Activated CD8-positive, alpha-beta memory T cell treated with anti-CD3 and anti-CD28 coated beads, Interleukin-2, amount 50 U/mL, for 1 hour (primary cell): ENCODE results near the gene RAI14.
"Not testable (repeated sequence)": the region's sequence is repeated elsewhere in the genome, so short reads cannot be mapped to it uniquely, and the experiment has no call there.

Source experiments
- DNase-seq: peaks from one replicate; pipeline ENCODE4 v3.0.0-alpha.2; 2020; ENCODE audit errors: extremely low read depth

RAI14 gene

DNA sequence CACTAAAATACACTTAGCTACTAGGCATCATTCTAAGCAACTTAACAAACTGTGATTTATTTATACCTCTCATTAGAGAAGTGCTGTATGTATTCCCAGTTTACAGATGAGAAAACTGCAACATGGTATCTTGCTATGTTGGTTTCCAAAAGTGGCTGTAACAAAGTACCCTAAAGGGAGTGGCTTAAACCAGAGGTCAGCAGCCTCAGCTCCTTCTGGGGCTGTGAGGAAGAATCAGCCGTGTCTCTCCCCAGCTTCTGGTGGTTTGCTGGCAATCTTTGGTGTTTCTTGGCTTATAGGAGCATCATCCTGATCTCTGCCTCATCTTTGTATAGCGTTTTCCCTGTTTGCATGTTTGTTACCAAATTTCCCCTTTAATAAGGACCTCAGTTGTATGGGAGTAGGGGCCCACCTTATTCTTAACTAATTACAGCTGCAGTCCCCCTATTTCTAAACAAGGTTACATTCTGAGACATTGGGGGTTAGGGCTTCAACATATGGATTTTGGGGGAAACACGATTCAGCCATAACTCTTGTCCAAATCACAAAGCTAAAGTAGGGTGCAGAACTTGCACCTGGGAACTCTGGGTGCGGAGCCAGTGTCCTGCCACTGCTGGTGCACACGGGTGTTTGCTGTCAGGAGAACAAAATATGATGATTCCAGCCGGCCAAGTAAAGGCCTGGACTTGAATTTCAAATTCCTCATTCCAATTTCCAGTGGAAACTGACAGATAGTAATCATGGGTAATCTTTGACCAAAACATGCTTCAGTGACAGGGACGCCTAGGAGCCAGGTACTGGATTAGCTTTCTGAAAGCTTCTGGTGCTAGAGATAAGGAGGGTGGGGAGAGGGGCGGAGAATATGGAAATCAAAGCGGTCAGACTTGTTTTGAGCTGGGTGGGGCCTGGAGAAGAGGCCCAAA is 43.3 kb downstream of the RAI14 start:
- DNase-seq, result no peak

DNA sequence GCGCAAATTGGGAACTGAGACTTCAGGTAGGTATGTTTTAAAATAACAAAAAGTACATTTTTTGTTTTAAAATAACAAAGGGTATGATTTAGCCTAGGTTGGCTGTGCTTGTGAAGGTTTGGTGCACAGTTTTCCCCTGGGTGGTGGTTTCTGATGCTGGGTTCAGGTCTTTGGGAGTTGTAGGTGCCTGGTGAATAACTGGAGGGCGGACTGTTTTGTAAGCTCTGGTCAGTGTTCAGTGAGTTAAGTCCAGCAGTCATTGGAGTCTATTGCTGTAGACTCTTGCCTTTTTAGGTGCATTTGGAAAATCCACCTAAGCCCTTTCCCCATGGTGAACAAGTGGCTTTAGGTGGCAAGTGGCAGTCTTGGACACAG is 43.9 kb downstream of the RAI14 start:
- no peak for DNase-seq

DNA sequence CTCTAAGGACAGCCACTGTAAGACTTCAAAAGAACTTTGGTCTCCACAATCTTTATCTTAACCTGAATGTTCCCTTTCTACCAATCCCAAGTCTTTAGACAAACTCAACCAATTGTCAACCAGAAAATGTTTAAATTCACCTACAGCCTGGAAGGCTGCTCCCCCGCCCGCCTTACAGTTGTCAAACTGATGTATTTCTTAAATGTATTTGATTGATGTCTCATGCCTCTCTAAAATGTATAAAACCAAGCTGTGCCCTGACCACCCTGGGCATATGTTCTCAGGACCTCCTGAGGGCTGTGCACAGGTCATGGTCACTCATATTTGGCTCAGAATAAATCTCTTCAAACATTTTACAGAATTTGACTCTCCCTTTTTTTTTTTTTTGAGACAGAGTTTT is 45.3 kb downstream of the RAI14 start:
- DNase-seq, result not testable (repeated sequence)

DNA sequence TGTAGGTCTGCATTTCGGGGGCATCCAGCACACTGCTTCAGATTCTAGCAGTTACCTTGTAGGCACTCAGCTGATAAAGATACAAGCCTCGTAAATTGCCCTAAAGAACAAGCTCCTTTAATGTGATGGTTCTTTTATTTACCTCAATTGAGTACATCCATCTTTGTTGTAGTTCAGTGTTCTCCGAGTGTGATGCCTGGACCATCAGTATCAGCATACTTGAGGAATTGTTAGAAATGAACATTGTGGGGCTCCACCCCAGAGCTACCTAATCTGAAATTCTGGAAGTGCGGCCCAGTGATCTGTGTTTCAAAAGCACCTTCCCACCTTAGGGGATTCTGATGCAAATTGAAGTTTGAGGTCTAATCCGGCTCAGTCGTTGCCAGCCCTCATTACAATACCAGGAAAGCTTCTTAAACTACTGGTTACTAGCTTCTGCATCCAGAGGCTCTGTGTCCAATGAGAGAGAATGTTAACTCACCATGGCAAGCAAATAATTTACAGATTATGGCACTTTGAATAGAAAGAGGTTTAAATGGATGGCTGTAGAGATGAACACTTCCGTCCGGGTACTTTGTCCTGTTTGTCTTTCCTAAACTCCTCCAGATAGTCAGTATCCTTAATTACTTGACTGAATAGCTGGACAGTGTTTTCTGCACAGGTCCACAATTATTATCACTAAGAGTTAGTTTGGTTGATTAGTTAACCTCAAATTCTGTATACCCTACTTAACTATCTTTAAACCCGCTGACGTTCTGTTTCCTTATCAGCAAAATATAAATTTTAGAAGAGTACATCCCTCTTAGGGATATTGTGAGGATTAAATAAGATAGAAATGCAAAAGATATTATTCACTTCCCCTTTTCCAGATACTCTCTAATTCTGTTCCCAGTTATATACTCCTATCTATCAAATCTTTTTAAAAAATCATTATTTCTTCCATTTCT is 47.9 kb downstream of the RAI14 start:
- DNase-seq, result no peak

GRCh38 chr5:34706084-34706483 is 50.0 kb downstream of the RAI14 start:
- no peak for DNase-seq

- no peak for DNase-seq
These were observed 51.5 kb downstream of the RAI14 start for GRCh38 chr5:34707451-34708107.

GRCh38 chr5:34708777-34709176 is 52.6 kb downstream of the RAI14 start:
- DNase-seq, result no peak

- DNase-seq, result no peak
These were observed 53.9 kb downstream of the RAI14 start for GRCh38 chr5:34709861-34710673.

- DNase-seq, result no peak
These were observed 56.4 kb downstream of the RAI14 start for GRCh38 chr5:34712565-34712964.

GRCh38 chr5:34715711-34716110 is 59.6 kb downstream of the RAI14 start:
- no peak for DNase-seq

GRCh38 chr5:34716986-34717385 is 60.9 kb downstream of the RAI14 start:
- DNase-seq, result no peak

DNA sequence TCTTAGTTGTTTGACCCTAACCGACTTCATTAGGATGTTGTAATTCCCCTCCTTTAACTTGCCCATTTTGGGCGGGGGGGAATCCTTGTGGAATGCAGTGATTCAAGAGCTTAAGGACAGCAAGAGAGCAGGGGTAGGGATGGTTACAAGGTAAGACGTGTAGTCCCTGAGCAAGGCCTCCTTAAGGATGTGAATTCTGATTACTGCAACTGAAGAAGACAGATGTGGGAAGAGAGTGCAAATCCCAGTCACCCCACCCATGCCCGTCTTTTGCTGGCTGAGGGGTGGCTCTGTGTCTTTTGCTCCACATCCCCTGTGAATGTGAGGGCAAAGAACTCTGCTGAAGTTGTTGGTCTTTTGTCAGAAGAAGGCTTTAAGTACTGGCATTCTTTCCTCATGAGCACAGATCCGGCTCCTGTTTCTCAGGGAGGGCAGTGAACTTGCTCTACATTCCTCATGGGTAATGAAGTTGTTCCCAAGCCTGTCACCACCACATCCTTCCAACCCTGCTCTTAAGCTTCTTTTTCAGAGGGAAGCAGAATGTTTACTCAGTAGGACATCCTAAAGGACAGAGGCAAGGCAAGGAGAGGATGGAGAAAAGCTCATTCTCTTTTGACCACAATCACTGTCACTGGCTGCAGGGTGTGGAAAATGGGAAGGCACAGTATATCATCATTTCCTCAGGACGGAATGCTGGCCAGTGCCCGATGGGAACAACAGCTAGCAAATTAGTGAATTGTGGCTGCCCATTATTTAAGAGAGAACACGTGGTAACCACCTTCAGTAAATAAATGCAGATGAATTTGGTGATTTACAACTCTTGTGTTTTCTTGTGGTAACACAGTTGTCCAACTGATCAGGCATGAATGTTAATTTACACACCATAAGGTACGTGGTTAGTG is 61.5 kb downstream of the RAI14 start:
- DNase-seq, result no peak

GRCh38 chr5:34718516-34718915 is 62.4 kb downstream of the RAI14 start:
- DNase-seq, result no peak

DNA sequence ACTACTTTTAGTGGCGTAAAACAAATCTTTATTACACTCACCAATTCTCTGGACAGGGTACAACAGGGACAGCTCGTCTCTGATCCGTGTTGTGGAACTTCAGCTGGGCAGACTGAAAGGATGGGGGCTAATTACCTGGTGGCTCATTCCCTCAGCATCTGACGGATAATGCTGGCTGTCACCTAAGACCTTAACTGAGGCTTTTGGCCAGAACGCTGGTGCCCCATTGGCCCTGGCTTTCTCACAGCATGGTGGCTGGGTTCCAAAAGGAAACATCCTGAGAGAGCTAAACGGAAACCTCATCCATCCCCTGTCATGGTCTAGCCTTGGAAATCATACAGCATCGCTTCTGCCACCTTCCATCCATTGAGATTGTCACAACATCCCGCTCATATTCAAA is 62.9 kb downstream of the RAI14 start:
- no peak for DNase-seq

DNA sequence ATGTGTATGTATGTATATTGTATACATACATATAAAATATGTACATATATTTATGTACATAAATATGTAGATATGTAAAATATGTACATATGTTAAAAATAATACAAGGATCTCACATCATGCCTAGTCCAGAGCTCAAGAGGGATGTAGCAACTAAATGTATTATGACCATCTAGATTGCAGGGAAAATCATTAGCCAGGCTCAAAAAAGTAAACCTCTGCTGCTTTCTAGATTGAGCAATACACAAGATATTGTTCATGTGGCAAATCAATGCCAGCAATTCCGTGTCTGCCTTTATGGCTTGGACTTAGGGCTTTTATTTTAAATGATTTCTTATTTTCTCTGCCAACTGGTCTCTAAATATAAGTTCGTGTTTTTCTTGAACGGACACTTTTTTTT is 65.2 kb downstream of the RAI14 start:
- DNase-seq, result no peak

- no peak for DNase-seq
These were observed 66.1 kb downstream of the RAI14 start for GRCh38 chr5:34722183-34722582.

GRCh38 chr5:34724741-34725140 is 68.6 kb downstream of the RAI14 start:
- no peak for DNase-seq

- DNase-seq, result not testable (repeated sequence)
These were observed 71.1 kb downstream of the RAI14 start for GRCh38 chr5:34727166-34727749.

DNA sequence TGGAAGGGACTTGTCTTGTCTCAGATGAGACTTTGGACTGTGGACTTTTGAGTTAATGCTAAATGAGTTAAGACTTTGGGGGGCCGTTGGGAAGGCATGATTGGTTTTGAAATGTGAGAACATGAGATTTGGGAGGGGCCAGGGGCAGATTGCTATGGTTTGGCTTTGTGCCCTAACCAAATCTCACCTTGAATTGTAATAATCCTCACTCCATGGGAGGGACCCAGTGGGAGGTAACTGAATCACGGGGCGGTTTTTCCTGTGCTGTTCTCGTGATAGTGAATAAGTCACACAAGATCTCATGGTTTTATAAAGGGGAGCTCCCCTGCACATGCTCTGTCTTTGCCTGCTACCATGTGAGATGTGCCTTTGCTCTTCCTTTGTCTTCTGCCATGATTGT is 72.1 kb downstream of the RAI14 start:
- DNase-seq, result no peak
